Lower lobe of right lung (tissue), 2 donors: Measurements from ENCODE around the gene CLCN1. TPM values are rescaled to one million over a fixed set of nuclear protein-coding genes. Genes with fewer than 3 reads are reported as not detected.

ENCODE experiments used
- ATAC-seq, 2 donors: fragments of 200-7000 bp; cut with Tn5 transposase; one replicate each; pipeline ENCODE4 v1.9.1; 2020 to 2022; ENCODE audit warnings: mild to moderate bottlenecking in 2 of 2, moderate library complexity in 2 of 2
- DNase-seq: peaks from one replicate; pipeline ENCODE4 v3.0.0-alpha.2; 2020
- H3K27ac ChIP-seq: fragments of 200-600 bp; one replicate; pipeline ENCODE4 v1.8.0; 2022
- H3K27me3 ChIP-seq: fragments of 200-600 bp; one replicate; pipeline ENCODE4 v1.8.0; 2022; ENCODE audit warnings: low read depth
- H3K36me3 ChIP-seq: fragments of 200-600 bp; one replicate; pipeline ENCODE4 v1.8.0; 2022; ENCODE audit warnings: mild to moderate bottlenecking
- H3K4me1 ChIP-seq: fragments of 200-600 bp; one replicate; pipeline ENCODE4 v1.8.0; 2022
- H3K4me3 ChIP-seq: fragments of 200-600 bp; one replicate; pipeline ENCODE4 v1.8.0; 2022; ENCODE audit warnings: mild to moderate bottlenecking
- H3K9me3 ChIP-seq: fragments of 200-600 bp; one replicate; pipeline ENCODE4 v1.8.0; 2022
- CTCF ChIP-seq: fragments of 200-600 bp; IDR thresholded peaks from one replicate; pipeline ENCODE4 v1.8.0; 2022; ENCODE audit warnings: antibody characterized with exemption, mild to moderate bottlenecking
- intact Hi-C: fragments of 100-400 bp; cut with DNase I; formaldehyde crosslinking; loops from one replicate; pipeline ENCODE4 v1.11.0; 2022
- total RNA-seq: library from RNA; stranded (reverse); fragmentation: NEBNext Ultra II Directional; extraction: Animal tissue kit (Norgen Biotek cat#: 25700); gene quantifications from one replicate; pipeline ENCODE4 v1.2.1, GENCODE V29; 2021
- donor health status: DM: no; HTN: yes; CAD: no; lungs with severe emphysema.

CLCN1 gene
- total RNA-seq, 1 donor from 2014 or later: not detected

DNA sequence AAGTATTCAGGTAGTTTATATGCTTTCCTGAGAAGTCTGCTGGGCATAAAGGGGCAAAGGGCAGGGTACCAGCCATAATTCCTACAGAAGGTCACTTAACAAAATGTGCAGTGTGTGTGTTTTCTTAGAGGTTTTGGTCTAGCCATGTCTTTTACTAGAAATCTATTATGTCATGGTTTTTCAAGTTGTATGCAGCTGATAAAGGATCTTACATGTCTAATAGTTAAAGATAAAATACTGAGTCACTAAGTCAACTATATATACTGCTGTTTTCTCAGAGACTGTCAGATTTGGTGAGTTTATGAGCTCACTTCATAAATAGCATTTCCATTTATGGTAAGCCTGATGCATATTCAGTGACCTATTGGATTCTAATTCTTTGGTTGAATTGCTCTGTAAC lies 20.0 kb upstream of the CLCN1 start:
- ATAC-seq (no peak), DNase-seq (no peak)
- no peaks in the 10 kb centered on the region for H3K9me3 ChIP-seq
- peaks cover 20% of the 10 kb centered on the region for H3K4me1 ChIP-seq
- intact Hi-C loops: no loop called here
- H3K36me3 ChIP-seq: peaks cover 98% of the 10 kb centered on the region
- H3K27ac ChIP-seq: no peak overlapping the region
- no peak overlapping the region for H3K4me3 ChIP-seq
- no peaks in the 10 kb centered on the region for H3K27me3 ChIP-seq
- TF ChIP-seq CTCF: no peak

DNA sequence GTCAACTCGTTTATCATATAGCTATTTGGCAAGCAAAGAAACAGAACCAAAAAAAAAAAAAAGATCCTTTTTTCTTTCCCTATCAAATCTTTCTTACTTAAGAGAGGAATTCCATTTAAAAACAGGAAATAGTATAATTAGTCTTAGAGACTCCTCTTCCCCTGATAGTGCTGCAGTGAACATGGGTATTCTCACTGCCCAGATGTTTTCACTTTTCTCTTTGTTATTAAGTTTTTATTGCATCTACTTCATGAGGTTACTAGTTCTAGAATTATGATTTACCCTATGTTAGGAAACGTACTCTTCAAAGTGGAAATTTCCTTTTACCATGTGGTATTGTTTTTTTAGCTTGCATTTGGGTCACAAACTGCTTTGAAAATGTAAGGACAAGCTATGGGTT lies 19.2 kb upstream of the CLCN1 start:
- peaks cover 100% of the 10 kb centered on the region for H3K36me3 ChIP-seq
- H3K4me1 ChIP-seq: peaks cover 22% of the 10 kb centered on the region
- H3K27ac ChIP-seq: no peak overlapping the region
- DNase-seq (no peak), ATAC-seq (no peak)
- intact Hi-C loops: no loop called here
- no peaks in the 10 kb centered on the region for H3K9me3 ChIP-seq
- no peaks in the 10 kb centered on the region for H3K27me3 ChIP-seq
- no peak overlapping the region for H3K4me3 ChIP-seq
- TF ChIP-seq CTCF: no peak

GRCh38 chr7:143299346-143299745 lies 16.6 kb upstream of the CLCN1 start:
- H3K27ac ChIP-seq: no peak overlapping the region
- ATAC-seq (no peak), DNase-seq (no peak)
- no peaks in the 10 kb centered on the region for H3K9me3 ChIP-seq
- no peak for TF ChIP-seq CTCF
- intact Hi-C loops: no loop called here
- H3K4me3 ChIP-seq: no peak overlapping the region
- no peaks in the 10 kb centered on the region for H3K27me3 ChIP-seq
- peaks cover 100% of the 10 kb centered on the region for H3K36me3 ChIP-seq
- H3K4me1 ChIP-seq: peaks cover 29% of the 10 kb centered on the region

GRCh38 chr7:143299840-143300239 lies 16.1 kb upstream of the CLCN1 start:
- no peak for DNase-seq
- intact Hi-C loops: no loop called here
- H3K9me3 ChIP-seq: no peaks in the 10 kb centered on the region
- TF ChIP-seq CTCF: peak; percentile 56
- H3K27ac ChIP-seq: no peak overlapping the region
- peaks cover 29% of the 10 kb centered on the region for H3K4me1 ChIP-seq
- H3K27me3 ChIP-seq: no peaks in the 10 kb centered on the region
- peak; percentile 47 to 50 for ATAC-seq
- H3K4me3 ChIP-seq: no peak overlapping the region
- H3K36me3 ChIP-seq: peaks cover 100% of the 10 kb centered on the region

DNA sequence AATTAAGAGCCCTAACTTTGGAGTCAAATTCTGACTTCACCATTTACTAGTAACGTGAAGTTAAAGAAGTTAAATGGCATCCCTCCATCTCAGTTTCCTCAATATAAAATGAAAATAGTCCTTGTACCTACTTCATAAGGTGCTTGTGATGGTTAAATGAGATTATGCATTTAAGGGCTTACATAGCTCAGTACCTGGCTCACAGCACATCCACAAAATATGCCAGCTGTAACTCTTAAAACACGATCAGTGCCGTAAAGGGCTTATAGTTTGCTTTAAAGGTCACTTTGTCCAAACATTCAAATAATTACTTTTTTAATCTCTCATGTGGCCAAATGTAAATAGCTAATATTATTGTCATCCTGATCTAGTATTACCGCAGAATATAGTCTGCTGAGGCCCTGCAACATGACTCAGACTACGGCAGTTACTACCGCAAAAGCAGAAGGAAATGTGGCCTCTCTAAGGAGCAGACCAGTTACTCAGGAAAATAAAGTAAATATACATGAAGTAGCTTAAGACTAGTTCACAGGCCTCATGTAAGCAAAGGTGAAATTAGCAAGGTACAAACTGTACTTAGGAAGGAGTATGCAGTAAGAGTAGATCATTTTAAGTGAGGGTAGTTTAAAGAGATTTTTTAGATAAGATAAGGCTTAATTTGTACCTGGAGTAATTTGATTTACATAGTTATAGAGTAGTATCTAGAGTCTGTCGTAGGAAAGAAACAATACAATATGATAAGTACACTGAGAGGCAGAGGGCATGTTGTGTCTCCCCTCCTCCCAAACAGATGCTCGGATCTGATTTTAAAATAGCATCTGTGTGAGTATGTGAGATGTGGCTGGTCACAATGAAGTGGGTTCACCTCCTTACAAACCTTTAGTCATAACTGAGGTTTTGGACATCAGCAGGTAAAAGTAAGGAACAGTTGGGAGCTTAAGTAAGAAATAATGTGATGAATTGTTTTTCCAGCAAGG lies 14.7 kb upstream of the CLCN1 start:
- intact Hi-C loops: no loop called here
- Histone ChIP-seq H3K4me3 (no peak overlapping the region), H3K9me3 (no peaks in the 10 kb centered on the region), H3K27me3 (no peaks in the 10 kb centered on the region), H3K36me3 (peaks cover 100% of the 10 kb centered on the region), H3K4me1 (peaks cover 26% of the 10 kb centered on the region), H3K27ac (peak overlapping the region; percentile 58)
- ATAC-seq (peak; percentile 91 to 96), DNase-seq (no peak)
- TF ChIP-seq CTCF: no peak
